ENCODE measurements around the gene RADIL.

RADIL gene

DNA sequence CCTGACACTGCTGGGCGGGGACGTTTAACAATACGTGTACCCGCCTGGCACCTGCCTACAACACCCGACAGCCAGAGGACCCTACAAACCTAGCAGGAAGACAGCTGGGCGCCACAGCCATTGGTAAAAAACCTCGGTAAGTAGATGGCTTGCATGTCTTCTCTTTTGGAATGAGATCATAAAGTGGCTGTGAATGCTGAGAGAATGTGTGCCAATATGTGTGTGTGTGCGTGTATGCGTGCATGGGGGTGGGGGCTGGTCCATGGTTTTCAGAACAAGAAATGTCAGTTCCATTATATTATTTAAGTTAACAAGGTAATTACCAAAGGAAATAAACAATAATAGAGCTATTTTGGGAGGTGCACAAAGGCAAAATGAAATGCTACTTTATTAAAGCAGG lies 60.8 kb downstream of the RADIL start:
- H3K9me3 ChIP-seq (replicated peaks; ENCODE audit: low read length) = no peaks in the 10 kb centered on the region
- no peak overlapping the region for H3K4me2 ChIP-seq (ENCODE audit: low read length)
- no peak overlapping the region for H3K9ac ChIP-seq (ENCODE audit: low read depth, low read length)
- H3K4me3 ChIP-seq (ENCODE audit: low read length) = no peak overlapping the region
- H3K36me3 ChIP-seq (ENCODE audit: insufficient read depth, low read length) = no peaks in the 10 kb centered on the region
- no peaks in the 10 kb centered on the region for H3K4me1 ChIP-seq (ENCODE audit: control insufficient read depth, insufficient read depth, low read length)
- H3K27me3 ChIP-seq (ENCODE audit: control insufficient read depth, insufficient read depth, low read length) = peaks cover 12% of the 10 kb centered on the region

DNA sequence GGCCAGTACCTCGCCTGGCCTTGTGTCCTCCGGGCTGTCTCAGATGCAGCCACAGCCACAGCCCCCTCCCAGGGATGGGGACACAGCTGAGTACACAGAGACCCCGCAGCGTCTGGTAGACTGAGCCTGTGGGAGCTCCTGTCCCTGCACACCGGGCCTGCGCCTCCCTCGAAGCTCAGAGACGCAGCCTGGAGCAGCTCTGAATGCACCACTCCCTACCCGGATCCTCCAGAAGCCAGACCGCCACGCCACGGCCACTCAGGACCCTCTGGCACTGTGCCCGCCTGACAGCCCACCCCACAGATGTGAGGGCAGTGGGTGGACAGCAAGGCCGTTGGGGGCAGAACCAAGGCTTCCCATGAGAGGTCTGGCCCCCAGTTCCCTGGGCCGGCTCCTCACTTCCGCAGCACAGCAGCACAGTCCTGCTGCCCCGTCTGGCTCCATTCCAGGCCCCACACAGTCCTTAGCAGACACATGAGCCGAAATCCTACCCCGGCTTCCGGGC lies 62.5 kb downstream of the RADIL start:
- Histone ChIP-seq H3K27me3 (ENCODE audit: control insufficient read depth, insufficient read depth, low read length) (peaks cover 12% of the 10 kb centered on the region), H3K4me3 (ENCODE audit: low read length) (no peak overlapping the region), H3K9me3 (replicated peaks; ENCODE audit: low read length) (no peaks in the 10 kb centered on the region), H3K9ac (ENCODE audit: low read depth, low read length) (no peak overlapping the region), H3K36me3 (ENCODE audit: insufficient read depth, low read length) (no peaks in the 10 kb centered on the region), H3K4me1 (ENCODE audit: control insufficient read depth, insufficient read depth, low read length) (no peaks in the 10 kb centered on the region), H3K4me2 (ENCODE audit: low read length) (no peak overlapping the region)

GRCh38 chr7:4820405-4820966 lies 63.0 kb downstream of the RADIL start:
- no peak overlapping the region for H3K9ac ChIP-seq (ENCODE audit: low read depth, low read length)
- no peaks in the 10 kb centered on the region for H3K36me3 ChIP-seq (ENCODE audit: insufficient read depth, low read length)
- no peaks in the 10 kb centered on the region for H3K9me3 ChIP-seq (replicated peaks; ENCODE audit: low read length)
- H3K4me3 ChIP-seq (ENCODE audit: low read length) = no peak overlapping the region
- no peaks in the 10 kb centered on the region for H3K4me1 ChIP-seq (ENCODE audit: control insufficient read depth, insufficient read depth, low read length)
- H3K27me3 ChIP-seq (ENCODE audit: control insufficient read depth, insufficient read depth, low read length) = peaks cover 12% of the 10 kb centered on the region
- H3K4me2 ChIP-seq (ENCODE audit: low read length) = no peak overlapping the region

DNA sequence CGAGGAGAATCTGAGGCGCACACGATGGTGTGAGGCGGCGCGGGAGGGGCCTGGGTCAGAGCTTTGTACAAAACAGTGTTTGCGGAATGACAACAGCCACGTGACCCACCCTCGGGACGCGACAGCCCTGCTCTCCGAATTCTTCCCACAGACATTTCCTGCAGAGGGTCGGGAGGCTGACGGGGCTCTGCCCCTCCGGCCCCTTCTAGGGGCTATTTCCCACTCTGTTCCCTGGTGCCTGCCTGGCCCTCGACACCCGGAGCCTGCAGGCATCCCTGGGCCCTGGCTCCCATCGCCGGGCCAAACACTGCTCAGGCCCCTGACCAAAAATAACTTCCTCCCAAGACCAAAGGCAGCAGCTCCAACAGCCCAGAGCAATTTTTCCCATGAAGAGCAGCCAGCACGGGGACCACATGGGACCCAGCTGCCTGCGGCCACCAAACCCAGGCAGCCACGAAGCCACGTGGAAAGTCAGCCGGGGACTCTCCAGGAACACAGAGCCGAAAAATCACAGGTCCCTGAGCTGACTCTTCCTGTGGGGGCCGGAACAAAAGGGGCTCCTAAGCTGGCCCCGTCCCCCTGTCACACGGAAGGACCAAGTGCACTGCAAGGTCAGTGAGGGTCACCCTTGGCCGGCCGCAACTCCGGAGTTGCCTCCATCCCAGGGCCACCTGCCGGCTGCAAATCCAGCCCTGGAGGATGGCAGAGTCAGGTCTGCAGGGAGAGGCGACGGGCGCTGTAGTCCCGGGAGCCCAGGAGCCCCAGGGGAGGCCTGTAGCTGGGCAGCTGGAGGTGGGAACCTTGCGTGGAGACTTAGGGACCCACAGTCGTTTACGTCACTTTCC lies 63.7 kb downstream of the RADIL start:
- Histone ChIP-seq H3K9ac (ENCODE audit: low read depth, low read length) (no peak overlapping the region), H3K27me3 (ENCODE audit: control insufficient read depth, insufficient read depth, low read length) (peaks cover 12% of the 10 kb centered on the region)

DNA sequence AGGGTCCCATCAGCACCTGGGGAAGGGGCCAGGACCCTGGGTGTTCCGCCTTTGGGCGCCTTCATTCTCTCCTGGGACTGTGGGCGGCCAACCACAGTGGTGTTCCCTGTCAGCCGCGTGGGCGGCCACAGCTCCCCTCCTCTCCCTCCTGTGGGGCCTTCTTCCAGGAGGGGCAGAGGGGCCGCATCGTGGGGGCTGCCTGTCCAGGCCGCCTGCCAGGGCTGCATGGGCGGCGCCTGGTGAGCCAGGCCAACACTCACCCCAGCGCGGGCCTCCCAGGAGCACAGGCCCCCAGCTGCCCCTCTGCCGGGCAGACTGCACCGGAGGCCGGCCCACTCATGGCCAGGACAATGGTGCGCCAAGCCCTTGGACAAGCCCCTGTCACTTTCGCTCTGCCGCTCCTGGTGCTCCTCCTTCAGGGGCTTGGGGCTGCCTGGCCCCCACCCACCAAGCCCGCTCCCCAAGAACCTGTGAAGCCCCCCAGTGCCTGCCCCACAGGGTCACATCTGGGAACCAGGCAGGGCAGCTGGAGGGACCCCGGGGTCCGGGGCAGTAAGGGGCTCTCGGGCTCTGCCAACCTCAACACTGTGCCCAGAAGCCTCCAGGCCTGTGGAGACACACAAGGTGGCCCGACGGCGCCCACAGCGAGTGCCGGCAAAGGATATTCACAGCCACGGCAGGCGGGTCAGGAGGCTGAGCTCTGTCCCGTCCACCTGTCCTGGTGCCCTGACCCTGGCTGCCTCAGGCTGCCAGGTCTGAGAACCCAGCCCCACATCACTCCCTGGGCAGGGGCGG lies 65.3 kb downstream of the RADIL start:
- H3K4me1 ChIP-seq (ENCODE audit: control insufficient read depth, insufficient read depth, low read length) = no peaks in the 10 kb centered on the region
- peaks cover 4% of the 10 kb centered on the region for H3K9me3 ChIP-seq (replicated peaks; ENCODE audit: low read length)
- H3K36me3 ChIP-seq (ENCODE audit: insufficient read depth, low read length) = no peaks in the 10 kb centered on the region
- H3K27me3 ChIP-seq (ENCODE audit: control insufficient read depth, insufficient read depth, low read length) = peaks cover 6% of the 10 kb centered on the region
- no peak overlapping the region for H3K9ac ChIP-seq (ENCODE audit: low read depth, low read length)
- H3K4me3 ChIP-seq (ENCODE audit: low read length) = no peak overlapping the region
- no peak overlapping the region for H3K4me2 ChIP-seq (ENCODE audit: low read length)

More for the DNA sequence above, 63.7 kb downstream of the RADIL start:
- no peaks in the 10 kb centered on the region for H3K9me3 ChIP-seq (replicated peaks; ENCODE audit: low read length)
- H3K4me2 ChIP-seq (ENCODE audit: low read length) = no peak overlapping the region
- no peaks in the 10 kb centered on the region for H3K4me1 ChIP-seq (ENCODE audit: control insufficient read depth, insufficient read depth, low read length)
- H3K4me3 ChIP-seq (ENCODE audit: low read length) = no peak overlapping the region
- no peaks in the 10 kb centered on the region for H3K36me3 ChIP-seq (ENCODE audit: insufficient read depth, low read length)

GRCh38 chr7:4817178-4817901 lies 66.2 kb downstream of the RADIL start:
- Histone ChIP-seq H3K4me2 (ENCODE audit: low read length) (no peak overlapping the region), H3K4me3 (ENCODE audit: low read length) (no peak overlapping the region), H3K4me1 (ENCODE audit: control insufficient read depth, insufficient read depth, low read length) (no peaks in the 10 kb centered on the region), H3K9me3 (replicated peaks; ENCODE audit: low read length) (peaks cover 4% of the 10 kb centered on the region), H3K27me3 (ENCODE audit: control insufficient read depth, insufficient read depth, low read length) (peaks cover 3% of the 10 kb centered on the region), H3K36me3 (ENCODE audit: insufficient read depth, low read length) (no peaks in the 10 kb centered on the region), H3K9ac (ENCODE audit: low read depth, low read length) (no peak overlapping the region)

GRCh38 chr7:4816419-4817080 lies 67.0 kb downstream of the RADIL start:
- no peak overlapping the region for H3K9ac ChIP-seq (ENCODE audit: low read depth, low read length)
- no peaks in the 10 kb centered on the region for H3K4me1 ChIP-seq (ENCODE audit: control insufficient read depth, insufficient read depth, low read length)
- no peaks in the 10 kb centered on the region for H3K36me3 ChIP-seq (ENCODE audit: insufficient read depth, low read length)
- peaks cover 4% of the 10 kb centered on the region for H3K9me3 ChIP-seq (replicated peaks; ENCODE audit: low read length)
- H3K4me2 ChIP-seq (ENCODE audit: low read length) = no peak overlapping the region
- no peaks in the 10 kb centered on the region for H3K27me3 ChIP-seq (ENCODE audit: control insufficient read depth, insufficient read depth, low read length)
- no peak overlapping the region for H3K4me3 ChIP-seq (ENCODE audit: low read length)

DNA sequence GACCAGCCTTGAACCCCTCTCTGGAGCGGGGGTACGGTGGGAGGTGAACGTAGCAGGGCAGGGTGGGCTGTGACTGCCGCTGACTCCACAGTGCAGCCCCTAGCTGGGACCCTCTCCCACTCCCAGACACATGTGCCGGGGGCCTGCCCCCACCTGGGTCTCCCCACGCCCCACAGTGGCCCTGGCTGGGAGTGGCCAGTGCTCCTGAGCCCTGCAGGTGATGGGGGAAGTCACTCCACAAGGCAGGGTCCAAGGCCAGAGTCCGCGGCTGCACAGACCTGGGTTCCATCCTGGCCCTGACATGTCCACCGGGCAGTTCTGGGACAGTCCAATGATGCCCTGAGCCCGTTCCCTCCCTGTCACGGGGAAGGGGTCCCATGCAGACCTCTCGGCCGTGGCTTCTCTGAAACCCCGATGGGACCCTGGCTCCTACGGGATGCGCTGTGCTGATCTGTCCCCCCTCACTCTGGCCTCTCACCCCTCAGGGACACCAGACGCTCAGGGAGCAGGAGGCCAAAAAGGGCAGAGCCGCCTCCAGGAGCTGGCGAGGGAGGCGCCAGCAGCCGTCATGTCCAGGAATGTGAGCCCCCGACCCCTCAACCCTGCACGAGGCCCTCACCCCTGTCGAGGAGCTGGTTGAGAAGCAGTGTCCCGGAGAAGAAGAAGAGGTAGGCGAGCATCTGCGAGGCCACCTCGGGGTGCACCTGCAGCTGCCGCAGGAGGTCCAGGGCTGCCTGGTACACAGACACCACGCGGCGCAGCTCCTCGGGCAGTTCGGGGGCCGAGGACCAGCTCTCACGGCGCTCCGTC lies 67.7 kb downstream of the RADIL start:
- Histone ChIP-seq H3K27me3 (ENCODE audit: control insufficient read depth, insufficient read depth, low read length) (no peaks in the 10 kb centered on the region), H3K36me3 (ENCODE audit: insufficient read depth, low read length) (no peaks in the 10 kb centered on the region), H3K4me2 (ENCODE audit: low read length) (no peak overlapping the region), H3K9me3 (replicated peaks; ENCODE audit: low read length) (peaks cover 4% of the 10 kb centered on the region), H3K9ac (ENCODE audit: low read depth, low read length) (no peak overlapping the region), H3K4me3 (ENCODE audit: low read length) (no peak overlapping the region), H3K4me1 (ENCODE audit: control insufficient read depth, insufficient read depth, low read length) (no peaks in the 10 kb centered on the region)

- no peaks in the 10 kb centered on the region for H3K27me3 ChIP-seq (ENCODE audit: control insufficient read depth, insufficient read depth, low read length)
- no peaks in the 10 kb centered on the region for H3K4me1 ChIP-seq (ENCODE audit: control insufficient read depth, insufficient read depth, low read length)
- no peak overlapping the region for H3K9ac ChIP-seq (ENCODE audit: low read depth, low read length)
- no peak overlapping the region for H3K4me3 ChIP-seq (ENCODE audit: low read length)
- H3K9me3 ChIP-seq (replicated peaks; ENCODE audit: low read length) = peaks cover 4% of the 10 kb centered on the region
- no peaks in the 10 kb centered on the region for H3K36me3 ChIP-seq (ENCODE audit: insufficient read depth, low read length)
- H3K4me2 ChIP-seq (ENCODE audit: low read length) = no peak overlapping the region
Observed at GRCh38 chr7:4815121-4815520, 68.4 kb downstream of the RADIL start.

DNA sequence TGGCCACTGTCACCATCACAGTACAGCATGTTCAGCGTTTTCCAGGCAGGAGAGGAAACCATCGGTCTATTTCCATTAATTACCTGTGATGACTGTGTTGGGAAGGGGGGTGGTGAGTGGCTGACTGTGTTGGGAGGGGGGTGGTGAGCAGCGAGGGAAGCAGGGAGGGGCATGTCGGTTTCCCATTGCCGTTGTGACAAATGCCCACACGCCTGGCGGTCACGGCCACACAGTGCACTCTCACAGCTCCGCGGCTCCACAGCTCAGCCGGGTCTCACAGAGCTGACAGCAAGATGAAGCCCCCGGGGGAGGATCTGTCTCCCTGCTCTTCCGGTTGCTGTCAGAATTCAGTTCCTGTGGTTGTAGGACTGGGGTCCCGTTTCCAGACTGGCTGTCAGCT lies 69.1 kb downstream of the RADIL start:
- Histone ChIP-seq H3K4me2 (ENCODE audit: low read length) (no peak overlapping the region), H3K9me3 (replicated peaks; ENCODE audit: low read length) (peaks cover 4% of the 10 kb centered on the region), H3K4me3 (ENCODE audit: low read length) (no peak overlapping the region), H3K27me3 (ENCODE audit: control insufficient read depth, insufficient read depth, low read length) (no peaks in the 10 kb centered on the region), H3K9ac (ENCODE audit: low read depth, low read length) (no peak overlapping the region), H3K36me3 (ENCODE audit: insufficient read depth, low read length) (no peaks in the 10 kb centered on the region), H3K4me1 (ENCODE audit: control insufficient read depth, insufficient read depth, low read length) (no peaks in the 10 kb centered on the region)
